BLaER1 treated with 17β-estradiol and CSF1 and Interleukin-3, amounts not matched to agents 10 nM and 100 nM (cell line): ENCODE data around the gene MBOAT2.

Source experiments
- H3K27ac ChIP-seq, 11 experiments: shearing (Covaris generic); formaldehyde crosslinking; 2 replicates each; pipeline ENCODE4 v1.8.1; 2022
- H3K27me3 ChIP-seq, 11 experiments: shearing (Covaris generic); formaldehyde crosslinking; 2 replicates each; pipeline ENCODE4 v1.8.1; 2022
- H3K36me3 ChIP-seq, 11 experiments: shearing (Covaris generic); formaldehyde crosslinking; 2 replicates each; pipeline ENCODE4 v1.8.1; 2022
- H3K4me1 ChIP-seq, 10 experiments: shearing (Covaris generic); formaldehyde crosslinking; 2 replicates each; pipeline ENCODE4 v1.8.1; 2022
- H3K4me2 ChIP-seq, 11 experiments: shearing (Covaris generic); formaldehyde crosslinking; 2 replicates each; pipeline ENCODE4 v1.8.1; 2022
- H3K4me3 ChIP-seq, 10 experiments: shearing (Covaris generic); formaldehyde crosslinking; 2 replicates each; pipeline ENCODE4 v1.8.1; 2022
- H3K9ac ChIP-seq, 11 experiments: shearing (Covaris generic); formaldehyde crosslinking; 2 replicates each; pipeline ENCODE4 v1.8.1; 2022
- H3K9me3 ChIP-seq, 11 experiments: shearing (Covaris generic); formaldehyde crosslinking; replicated peaks in 1 of 11; 2 replicates each; pipeline ENCODE4 v1.8.1; 2022
- H4K20me1 ChIP-seq, 11 experiments: shearing (Covaris generic); formaldehyde crosslinking; 2 replicates each; pipeline ENCODE4 v1.8.1; 2022
- Cebpa-rat ChIP-seq, 11 experiments: shearing (Covaris generic); IDR thresholded peaks; 2 replicates each; pipeline ENCODE4 v1.8.1; 2022

Gene MBOAT2

DNA sequence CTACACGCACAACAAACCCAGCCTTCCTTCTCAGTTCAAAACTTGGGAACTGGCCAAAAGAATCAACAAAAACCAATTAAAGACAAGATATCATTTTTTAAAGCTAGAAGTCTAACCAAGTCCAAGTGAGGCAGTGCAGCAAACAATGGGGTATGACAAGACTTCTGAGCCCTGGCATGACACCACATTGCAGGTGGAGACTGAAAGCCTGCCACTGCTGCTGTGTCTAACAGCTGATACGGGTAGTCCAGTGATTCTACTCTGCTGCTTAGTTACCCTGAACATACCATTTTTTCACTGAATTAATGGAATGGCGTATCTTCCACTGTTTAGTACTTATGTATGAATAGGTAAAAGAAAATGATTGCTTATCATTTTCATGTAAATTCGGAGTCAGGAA, 118.7 kb downstream of the MBOAT2 start:
- Histone ChIP-seq H3K9ac (no peak overlapping the region), H3K4me3 (no peak overlapping the region), H3K4me1 (peaks cover 0 to 33% (median 23%) of the 10 kb centered on the region in 10 experiments; a peak in 16 of 20 replicates), H3K27ac (peak overlapping the region in 1 of 11 experiments; percentile 8; a peak in 1 of 22 replicates), H3K36me3 (peaks cover 0 to 25% (median 14%) of the 10 kb centered on the region in 11 experiments; a peak in 11 of 22 replicates), H3K27me3 (no peaks in the 10 kb centered on the region), H3K9me3 (peaks cover 0 to 5% (median 0%) of the 10 kb centered on the region in 11 experiments; a peak in 4 of 22 replicates), H4K20me1 (no peaks in the 10 kb centered on the region), H3K4me2 (peak overlapping the region in 2 of 11 experiments; percentile 29 to 65; a peak in 4 of 22 replicates)
- TF ChIP-seq Cebpa-rat (IDR thresholded peaks at IDR 0.05), result no peak

DNA sequence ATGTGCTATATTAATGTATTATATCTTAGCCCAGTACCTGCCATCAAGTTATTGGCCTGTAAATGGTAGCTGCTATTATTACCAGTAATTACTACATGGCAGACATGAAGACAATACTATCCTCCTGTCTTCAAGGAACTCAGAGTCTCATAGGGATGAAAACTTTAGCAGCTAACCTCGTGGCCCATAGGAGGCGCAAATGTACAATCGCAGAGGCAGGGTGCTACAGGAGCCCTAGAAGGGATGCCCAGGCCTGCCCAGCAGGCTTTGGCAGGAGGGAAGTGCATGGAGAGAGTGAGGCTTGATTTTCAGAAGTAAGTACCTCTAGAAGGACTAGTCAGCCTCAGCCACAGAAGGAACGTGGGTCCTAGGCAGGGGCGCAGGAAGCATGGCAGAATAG, 121.4 kb downstream of the MBOAT2 start:
- Histone ChIP-seq H3K27me3 (no peaks in the 10 kb centered on the region), H3K9me3 (peaks cover 0 to 5% (median 0%) of the 10 kb centered on the region in 11 experiments; a peak in 4 of 22 replicates), H3K36me3 (peaks cover 0 to 39% (median 24%) of the 10 kb centered on the region in 11 experiments; a peak in 14 of 22 replicates), H4K20me1 (no peaks in the 10 kb centered on the region), H3K4me2 (no peak overlapping the region), H3K4me1 (peaks cover 0 to 23% (median 19%) of the 10 kb centered on the region in 10 experiments; a peak in 16 of 20 replicates), H3K4me3 (no peak overlapping the region), H3K27ac (no peak overlapping the region), H3K9ac (no peak overlapping the region)
- no peak for TF ChIP-seq Cebpa-rat (IDR thresholded peaks at IDR 0.05)

DNA sequence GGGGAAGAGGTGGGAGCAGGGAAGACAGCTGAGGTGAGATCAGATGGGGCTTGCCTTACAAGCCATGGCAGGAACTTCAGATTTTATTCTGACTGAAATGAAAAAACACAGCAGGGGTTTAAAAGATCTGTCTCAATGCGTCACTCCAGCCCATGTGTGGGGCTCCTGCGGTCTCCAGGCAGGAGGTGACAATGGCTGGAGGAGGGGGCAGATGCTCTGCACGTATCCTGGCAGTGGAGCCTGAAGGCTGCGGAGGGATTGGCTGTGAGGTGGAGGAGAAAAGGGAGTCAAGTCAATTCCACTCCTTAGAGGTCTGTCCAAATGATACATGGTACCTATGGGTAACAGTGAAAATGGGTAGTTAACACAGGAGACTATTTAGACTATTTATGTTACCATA, 125.6 kb downstream of the MBOAT2 start:
- Histone ChIP-seq H4K20me1 (no peaks in the 10 kb centered on the region; a peak in 1 of 22 replicates), H3K27ac (no peak overlapping the region), H3K4me1 (no peaks in the 10 kb centered on the region), H3K9ac (no peak overlapping the region), H3K4me3 (no peak overlapping the region), H3K36me3 (peaks cover 0 to 49% (median 27%) of the 10 kb centered on the region in 11 experiments; a peak in 13 of 22 replicates), H3K9me3 (0 out of 22 replicates have a peak, but pooled peaks cover 0 to 3% (median 0%) of the 10 kb centered on the region in 11 experiments), H3K27me3 (no peaks in the 10 kb centered on the region), H3K4me2 (no peak overlapping the region)
- no peak for TF ChIP-seq Cebpa-rat (IDR thresholded peaks at IDR 0.05)

GRCh38 chr2:8877332-8877731, 126.2 kb downstream of the MBOAT2 start:
- Histone ChIP-seq H3K9me3 (0 out of 22 replicates have a peak, but pooled peaks cover 0 to 3% (median 0%) of the 10 kb centered on the region in 11 experiments), H3K4me3 (no peak overlapping the region), H4K20me1 (no peaks in the 10 kb centered on the region; a peak in 1 of 22 replicates), H3K9ac (no peak overlapping the region), H3K27me3 (no peaks in the 10 kb centered on the region), H3K36me3 (peaks cover 0 to 47% (median 26%) of the 10 kb centered on the region in 11 experiments; a peak in 13 of 22 replicates), H3K4me2 (no peak overlapping the region), H3K27ac (no peak overlapping the region), H3K4me1 (no peaks in the 10 kb centered on the region)
- no peak for TF ChIP-seq Cebpa-rat (IDR thresholded peaks at IDR 0.05)

DNA sequence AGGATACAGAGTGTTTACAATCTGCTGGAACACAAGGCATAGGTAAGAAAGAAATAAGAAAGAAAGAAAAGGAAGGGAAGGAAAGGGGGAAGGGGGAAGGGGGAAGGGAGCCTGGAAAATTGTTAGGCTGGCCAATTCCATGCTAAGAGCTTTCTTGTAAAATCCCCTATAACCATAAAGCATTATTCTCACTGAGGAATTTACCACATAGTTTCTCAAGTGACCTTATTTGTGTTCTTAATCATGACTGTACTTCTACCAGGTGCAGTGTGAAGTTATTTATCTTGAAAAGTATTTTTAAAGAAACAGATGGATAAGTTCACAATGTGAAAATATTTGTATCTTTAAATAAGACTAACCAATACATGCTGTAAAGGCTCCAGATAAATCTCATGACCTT, 126.9 kb downstream of the MBOAT2 start:
- no peaks in the 10 kb centered on the region for H3K9me3 ChIP-seq
- H3K4me1 ChIP-seq, result no peaks in the 10 kb centered on the region
- H3K4me3 ChIP-seq, result no peak overlapping the region
- H3K9ac ChIP-seq, result no peak overlapping the region
- no peak overlapping the region for H3K4me2 ChIP-seq
- peaks cover 0 to 47% (median 23%) of the 10 kb centered on the region in 11 experiments; a peak in 13 of 22 replicates for H3K36me3 ChIP-seq
- no peak overlapping the region for H3K27ac ChIP-seq
- TF ChIP-seq Cebpa-rat (IDR thresholded peaks at IDR 0.05), result no peak
- H4K20me1 ChIP-seq, result no peaks in the 10 kb centered on the region; a peak in 1 of 22 replicates
- H3K27me3 ChIP-seq, result no peaks in the 10 kb centered on the region

DNA sequence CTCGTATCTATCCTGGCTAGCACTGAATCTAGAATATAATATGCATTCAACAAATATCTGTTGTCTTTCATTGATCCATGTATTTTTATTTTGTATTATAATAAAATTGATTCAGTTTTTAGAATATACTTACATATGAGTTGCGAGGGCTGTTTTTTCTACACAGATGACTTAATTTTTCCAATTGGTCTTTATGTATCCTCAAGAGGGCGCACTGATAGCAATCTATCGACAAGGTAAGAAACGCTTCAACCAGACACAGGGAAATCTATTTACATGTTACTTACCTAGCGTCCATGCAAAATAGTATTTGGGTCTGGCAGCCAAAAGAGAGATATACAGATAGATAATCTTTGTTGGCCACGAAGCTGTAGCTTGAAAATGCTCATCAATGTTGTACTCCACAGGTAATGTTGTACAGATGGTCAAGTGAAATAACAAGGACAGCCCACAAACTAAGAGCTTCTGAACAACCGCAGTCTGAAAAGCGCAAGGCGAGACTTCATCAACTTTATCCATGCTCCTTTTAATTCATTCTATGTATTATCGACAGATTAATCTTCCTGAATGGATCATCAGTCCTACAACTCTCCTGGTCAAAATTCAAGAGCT, 130.6 kb downstream of the MBOAT2 start:
- Histone ChIP-seq H4K20me1 (no peaks in the 10 kb centered on the region; a peak in 1 of 22 replicates), H3K36me3 (peaks cover 0 to 21% (median 11%) of the 10 kb centered on the region in 11 experiments; a peak in 11 of 22 replicates), H3K4me1 (no peaks in the 10 kb centered on the region), H3K4me2 (no peak overlapping the region), H3K9me3 (no peaks in the 10 kb centered on the region), H3K27ac (no peak overlapping the region), H3K4me3 (no peak overlapping the region), H3K27me3 (no peaks in the 10 kb centered on the region), H3K9ac (no peak overlapping the region)
- no peak for TF ChIP-seq Cebpa-rat (IDR thresholded peaks at IDR 0.05)

DNA sequence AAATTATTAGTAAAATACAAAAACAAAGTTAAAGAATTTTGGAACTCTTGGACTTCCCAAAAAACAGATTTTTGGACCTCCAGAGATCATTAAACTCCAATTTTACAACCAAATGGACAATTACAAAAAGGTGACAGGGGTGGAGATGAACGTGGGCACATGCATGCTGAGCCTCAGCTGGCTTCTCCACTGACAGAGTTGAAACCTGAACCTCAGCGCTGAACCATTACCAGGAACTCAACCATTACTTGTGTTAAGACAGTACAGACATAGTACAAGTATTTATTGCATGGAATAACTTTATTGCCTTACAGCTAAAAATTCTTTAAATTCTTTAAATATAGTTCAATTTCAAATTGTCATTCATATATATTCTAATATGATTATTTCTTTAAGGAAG, 133.0 kb downstream of the MBOAT2 start:
- Histone ChIP-seq H3K27me3 (no peaks in the 10 kb centered on the region), H3K9ac (no peak overlapping the region), H3K4me1 (no peaks in the 10 kb centered on the region), H3K9me3 (no peaks in the 10 kb centered on the region), H3K4me3 (no peak overlapping the region), H3K4me2 (no peak overlapping the region), H3K36me3 (0 out of 22 replicates have a peak, but pooled peaks cover 0 to 10% (median 0%) of the 10 kb centered on the region in 11 experiments), H4K20me1 (no peaks in the 10 kb centered on the region; a peak in 1 of 22 replicates), H3K27ac (no peak overlapping the region)
- no peak for TF ChIP-seq Cebpa-rat (IDR thresholded peaks at IDR 0.05)

GRCh38 chr2:8867363-8867762, 136.1 kb downstream of the MBOAT2 start:
- H3K36me3 ChIP-seq, result peaks cover 0 to 10% (median 0%) of the 10 kb centered on the region in 11 experiments; a peak in 1 of 22 replicates
- no peak overlapping the region for H3K4me3 ChIP-seq
- no peak overlapping the region for H3K27ac ChIP-seq
- H4K20me1 ChIP-seq, result no peaks in the 10 kb centered on the region
- no peak for TF ChIP-seq Cebpa-rat (IDR thresholded peaks at IDR 0.05)
- H3K4me2 ChIP-seq, result no peak overlapping the region
- H3K4me1 ChIP-seq, result no peaks in the 10 kb centered on the region
- H3K27me3 ChIP-seq, result no peaks in the 10 kb centered on the region
- no peaks in the 10 kb centered on the region for H3K9me3 ChIP-seq
- no peak overlapping the region for H3K9ac ChIP-seq

DNA sequence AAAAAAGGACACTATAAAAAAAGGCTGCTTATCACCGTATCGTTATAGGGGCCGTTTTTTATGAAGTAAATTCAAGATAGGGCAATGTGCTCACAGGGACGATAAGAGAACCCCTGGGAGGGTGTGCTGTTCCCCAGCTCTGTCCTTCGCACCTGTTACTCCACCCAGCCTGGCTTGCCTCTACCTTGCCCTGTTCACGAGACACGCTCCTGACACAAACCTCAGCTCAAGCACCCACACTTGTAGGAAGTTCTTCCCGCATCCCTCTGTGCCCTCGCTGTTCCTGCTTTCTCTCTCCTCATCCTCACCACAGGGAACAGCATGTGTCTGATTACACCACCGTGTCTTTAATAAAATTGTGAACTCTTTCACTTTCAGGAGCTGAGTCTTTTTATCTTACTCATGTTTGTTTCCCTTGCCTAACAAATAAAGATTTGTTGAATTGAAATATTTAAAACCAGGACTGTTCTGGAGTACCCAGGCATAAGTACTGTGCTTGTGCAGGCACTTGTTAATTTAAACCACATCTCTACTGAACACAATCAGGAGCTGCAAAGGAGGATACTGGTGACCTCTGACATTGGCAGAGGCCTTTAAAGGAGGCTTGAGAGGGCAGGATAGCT, 140.0 kb downstream of the MBOAT2 start:
- Histone ChIP-seq H3K4me2 (no peak overlapping the region), H3K27me3 (no peaks in the 10 kb centered on the region), H3K27ac (no peak overlapping the region), H3K4me3 (no peak overlapping the region), H4K20me1 (no peaks in the 10 kb centered on the region), H3K36me3 (peaks cover 0 to 7% (median 3%) of the 10 kb centered on the region in 11 experiments; a peak in 3 of 22 replicates), H3K9me3 (no peaks in the 10 kb centered on the region), H3K4me1 (no peaks in the 10 kb centered on the region), H3K9ac (no peak overlapping the region)
- TF ChIP-seq Cebpa-rat (IDR thresholded peaks at IDR 0.05), result no peak
